Brain microvascular endothelial cell (primary cell): ENCODE measurements around the gene ELAVL2.

Experiments
- DNase-seq: peaks from one replicate; pipeline ENCODE4 v3.0.0-alpha.2; 2020
- H3K27ac ChIP-seq: fragments of 250-450 bp; sonication (Bioruptor Pico); 2 replicates; pipeline ENCODE4 v1.5.1; 2020; ENCODE audit warnings: mild to moderate bottlenecking, moderate library complexity
- H3K27me3 ChIP-seq: fragments of 250-450 bp; sonication (Bioruptor Pico); replicated peaks from 2 replicates; pipeline ENCODE4 v1.5.1; 2020; ENCODE audit warnings: mild to moderate bottlenecking
- H3K36me3 ChIP-seq: fragments of 250-450 bp; sonication (Bioruptor Pico); replicated peaks from 2 replicates; pipeline ENCODE4 v1.5.1; 2020; ENCODE audit warnings: mild to moderate bottlenecking
- H3K4me3 ChIP-seq: 2 replicates; pipeline ENCODE4 v1.5.1; 2011; ENCODE audit warnings: low read depth, mild to moderate bottlenecking, control low read depth, low read length, moderate library complexity
- in situ Hi-C: cut with HindIII; loops from 2 replicates; pipeline ENCODE4 v1.10.0; 2017; ENCODE audit warnings: low sequenced_read_pairs, low pct_ligation_motif_present
- TF ChIP-seq, protein P1 (sequence below): IDR thresholded peaks from 2 replicates; pipeline ENCODE4 v1.5.1; 2011; ENCODE audit warnings: low read depth, mild to moderate bottlenecking, moderate library complexity, low read length, control low read depth, inconsistent platforms; ENCODE audit errors: missing control alignments

ELAVL2 gene

DNA sequence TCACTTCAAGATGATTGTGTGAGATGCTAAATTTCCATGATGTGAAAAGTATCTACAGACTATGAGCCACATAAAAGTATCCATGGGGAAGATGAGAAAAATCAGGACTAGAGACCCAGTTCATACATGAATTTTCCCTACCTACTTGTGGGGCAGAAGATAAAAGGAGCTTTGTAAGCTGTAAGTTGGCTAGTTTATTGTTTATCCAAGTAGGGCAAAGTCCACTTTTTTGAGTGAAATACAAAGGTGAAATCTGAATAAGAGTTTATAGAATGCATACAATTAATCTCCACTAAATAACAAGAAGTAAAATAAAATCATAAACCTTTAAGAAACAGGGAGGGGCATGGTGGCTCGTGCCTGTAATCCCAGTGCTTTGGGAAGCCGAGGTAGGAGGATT lies 160.4 kb downstream of the ELAVL2 start:
- no peak for DNase-seq
- TF ChIP-seq, protein P1, sequence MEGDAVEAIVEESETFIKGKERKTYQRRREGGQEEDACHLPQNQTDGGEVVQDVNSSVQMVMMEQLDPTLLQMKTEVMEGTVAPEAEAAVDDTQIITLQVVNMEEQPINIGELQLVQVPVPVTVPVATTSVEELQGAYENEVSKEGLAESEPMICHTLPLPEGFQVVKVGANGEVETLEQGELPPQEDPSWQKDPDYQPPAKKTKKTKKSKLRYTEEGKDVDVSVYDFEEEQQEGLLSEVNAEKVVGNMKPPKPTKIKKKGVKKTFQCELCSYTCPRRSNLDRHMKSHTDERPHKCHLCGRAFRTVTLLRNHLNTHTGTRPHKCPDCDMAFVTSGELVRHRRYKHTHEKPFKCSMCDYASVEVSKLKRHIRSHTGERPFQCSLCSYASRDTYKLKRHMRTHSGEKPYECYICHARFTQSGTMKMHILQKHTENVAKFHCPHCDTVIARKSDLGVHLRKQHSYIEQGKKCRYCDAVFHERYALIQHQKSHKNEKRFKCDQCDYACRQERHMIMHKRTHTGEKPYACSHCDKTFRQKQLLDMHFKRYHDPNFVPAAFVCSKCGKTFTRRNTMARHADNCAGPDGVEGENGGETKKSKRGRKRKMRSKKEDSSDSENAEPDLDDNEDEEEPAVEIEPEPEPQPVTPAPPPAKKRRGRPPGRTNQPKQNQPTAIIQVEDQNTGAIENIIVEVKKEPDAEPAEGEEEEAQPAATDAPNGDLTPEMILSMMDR: no peak
- in situ Hi-C loops: no loop called here
- H3K27ac ChIP-seq: no peak overlapping the region
- no peak overlapping the region for H3K4me3 ChIP-seq
- no peaks in the 10 kb centered on the region for H3K27me3 ChIP-seq
- no peaks in the 10 kb centered on the region for H3K36me3 ChIP-seq

DNA sequence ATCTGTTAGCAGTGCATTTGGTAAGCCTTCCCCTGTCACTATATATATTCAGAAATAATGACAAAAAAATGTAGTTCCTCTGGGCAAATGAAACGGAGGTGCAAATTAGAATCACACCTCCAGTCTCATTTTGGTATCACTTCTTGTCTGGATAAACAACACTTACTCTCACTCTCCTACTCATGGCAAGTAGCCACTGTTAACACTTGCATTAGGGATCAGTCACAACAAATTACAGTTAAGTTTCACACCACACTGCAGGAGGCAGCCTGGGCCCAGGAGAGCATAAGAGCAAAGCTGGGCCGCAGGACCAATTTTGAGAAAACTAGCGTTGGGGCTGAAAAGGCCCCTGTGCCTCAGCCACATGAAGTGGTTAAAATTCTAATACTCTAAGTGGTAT lies 161.0 kb downstream of the ELAVL2 start:
- in situ Hi-C loops: no loop called here
- TF ChIP-seq, protein P1: no peak
- no peak for DNase-seq
- Histone ChIP-seq H3K27me3 (no peaks in the 10 kb centered on the region), H3K36me3 (no peaks in the 10 kb centered on the region), H3K4me3 (no peak overlapping the region), H3K27ac (no peak overlapping the region)

DNA sequence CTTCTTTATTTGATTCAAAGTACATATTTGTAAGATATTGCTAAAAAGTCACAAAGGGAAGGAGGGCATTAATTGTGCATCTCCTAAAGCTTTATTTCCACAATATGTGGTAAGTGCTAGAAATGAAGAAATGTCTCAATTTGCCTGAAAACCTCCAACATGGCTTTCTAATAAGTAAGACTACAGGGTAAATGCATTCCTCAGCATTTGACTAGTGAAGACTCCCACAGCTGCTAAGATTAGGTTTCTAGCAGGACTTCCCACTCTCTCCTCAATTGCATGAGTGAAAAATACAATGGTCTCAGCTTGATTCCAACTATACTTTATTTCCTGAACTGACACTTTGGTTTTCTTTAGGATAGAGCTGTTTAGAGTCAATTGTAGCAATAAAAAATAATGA lies 162.1 kb downstream of the ELAVL2 start:
- in situ Hi-C loops: no loop called here
- TF ChIP-seq, protein P1: no peak
- DNase-seq: no peak
- Histone ChIP-seq H3K27me3 (no peaks in the 10 kb centered on the region), H3K36me3 (no peaks in the 10 kb centered on the region), H3K4me3 (no peak overlapping the region), H3K27ac (no peak overlapping the region)

DNA sequence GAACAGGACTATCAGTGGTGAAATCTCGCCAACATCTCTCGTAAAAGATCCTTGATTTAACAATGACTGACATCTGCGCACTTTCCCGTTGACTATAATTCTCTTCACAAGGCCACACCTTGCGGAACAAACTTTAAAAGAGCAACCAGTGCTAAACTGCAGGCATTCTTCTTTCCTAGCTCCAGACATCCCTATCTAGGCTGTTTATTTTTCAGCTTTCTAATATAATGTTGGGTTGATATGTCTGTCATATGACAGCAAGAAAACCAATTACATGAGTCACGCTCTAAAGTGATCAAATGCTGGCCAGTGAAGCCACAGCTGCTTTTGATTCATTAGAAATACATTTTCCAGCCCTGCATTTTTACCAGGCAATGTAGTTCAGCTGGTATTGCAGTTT lies 162.5 kb downstream of the ELAVL2 start:
- Histone ChIP-seq H3K27me3 (no peaks in the 10 kb centered on the region), H3K27ac (no peak overlapping the region), H3K4me3 (no peak overlapping the region), H3K36me3 (no peaks in the 10 kb centered on the region)
- in situ Hi-C loops: no loop called here
- DNase-seq: no peak
- TF ChIP-seq, protein P1: no peak

DNA sequence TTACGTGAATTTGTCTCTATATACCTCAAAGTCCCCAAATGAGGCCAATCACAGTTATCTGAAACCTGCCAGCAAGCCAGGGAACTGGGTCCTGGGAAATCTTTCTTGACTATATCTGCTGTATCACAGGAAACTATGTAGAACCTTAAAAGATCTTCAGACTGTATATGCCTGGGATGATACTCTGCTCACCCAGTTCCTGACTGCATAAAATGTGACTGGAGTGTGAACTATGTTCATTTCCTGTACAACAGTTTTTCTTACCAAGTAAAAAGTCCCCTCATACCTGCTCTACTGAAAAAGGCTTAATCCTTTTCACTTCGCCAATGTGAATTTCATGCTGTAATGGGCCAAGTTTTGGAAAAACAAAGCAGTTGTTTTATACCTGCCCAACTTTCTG lies 162.9 kb downstream of the ELAVL2 start:
- DNase-seq: no peak
- in situ Hi-C loops: no loop called here
- TF ChIP-seq, protein P1: no peak
- H3K36me3 ChIP-seq: no peaks in the 10 kb centered on the region
- no peak overlapping the region for H3K27ac ChIP-seq
- H3K4me3 ChIP-seq: no peak overlapping the region
- no peaks in the 10 kb centered on the region for H3K27me3 ChIP-seq

DNA sequence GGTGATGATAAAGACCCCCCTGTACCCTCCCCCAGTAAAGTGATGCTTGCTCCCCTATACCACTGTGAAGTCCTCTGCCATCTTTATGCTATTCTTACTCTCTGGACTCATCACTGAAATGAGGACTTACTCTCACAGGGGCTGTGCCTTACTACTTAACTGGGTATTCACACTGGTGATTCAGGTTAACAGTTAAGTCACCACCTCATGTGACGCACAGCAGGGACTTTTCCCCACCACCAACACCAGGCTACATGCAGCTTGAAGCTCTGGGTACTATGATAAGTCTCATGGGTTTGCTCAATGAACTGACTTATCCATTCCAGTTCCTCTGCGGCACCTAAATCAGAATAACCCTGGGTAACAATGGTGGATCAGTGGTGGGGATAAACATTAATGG lies 163.7 kb downstream of the ELAVL2 start:
- Histone ChIP-seq H3K4me3 (no peak overlapping the region), H3K27me3 (no peaks in the 10 kb centered on the region), H3K27ac (no peak overlapping the region), H3K36me3 (no peaks in the 10 kb centered on the region)
- in situ Hi-C loops: no loop called here
- no peak for DNase-seq
- TF ChIP-seq, protein P1: no peak
